ENCODE measurements around the gene GATB.

DNA sequence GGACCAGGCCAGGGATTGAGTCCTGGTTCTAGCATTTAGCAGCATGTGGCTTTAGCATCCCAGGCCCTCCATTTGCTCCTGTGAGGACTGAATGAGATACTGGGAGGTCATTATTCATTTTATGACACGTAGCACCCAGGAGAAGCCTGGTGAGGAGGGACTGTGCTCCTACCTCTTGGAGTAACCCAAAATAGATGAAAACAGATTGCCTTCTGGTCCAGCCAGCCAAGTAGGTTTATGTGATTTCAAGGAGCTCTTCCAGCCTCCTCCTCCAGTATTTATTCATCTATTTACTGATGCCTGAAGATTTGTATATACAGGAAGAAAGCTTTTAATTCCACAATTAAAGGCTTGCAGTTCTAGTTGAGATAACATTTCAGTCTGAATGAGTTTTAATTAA is 109.3 kb downstream of the GATB start:
- TF ChIP-seq, protein P1, sequence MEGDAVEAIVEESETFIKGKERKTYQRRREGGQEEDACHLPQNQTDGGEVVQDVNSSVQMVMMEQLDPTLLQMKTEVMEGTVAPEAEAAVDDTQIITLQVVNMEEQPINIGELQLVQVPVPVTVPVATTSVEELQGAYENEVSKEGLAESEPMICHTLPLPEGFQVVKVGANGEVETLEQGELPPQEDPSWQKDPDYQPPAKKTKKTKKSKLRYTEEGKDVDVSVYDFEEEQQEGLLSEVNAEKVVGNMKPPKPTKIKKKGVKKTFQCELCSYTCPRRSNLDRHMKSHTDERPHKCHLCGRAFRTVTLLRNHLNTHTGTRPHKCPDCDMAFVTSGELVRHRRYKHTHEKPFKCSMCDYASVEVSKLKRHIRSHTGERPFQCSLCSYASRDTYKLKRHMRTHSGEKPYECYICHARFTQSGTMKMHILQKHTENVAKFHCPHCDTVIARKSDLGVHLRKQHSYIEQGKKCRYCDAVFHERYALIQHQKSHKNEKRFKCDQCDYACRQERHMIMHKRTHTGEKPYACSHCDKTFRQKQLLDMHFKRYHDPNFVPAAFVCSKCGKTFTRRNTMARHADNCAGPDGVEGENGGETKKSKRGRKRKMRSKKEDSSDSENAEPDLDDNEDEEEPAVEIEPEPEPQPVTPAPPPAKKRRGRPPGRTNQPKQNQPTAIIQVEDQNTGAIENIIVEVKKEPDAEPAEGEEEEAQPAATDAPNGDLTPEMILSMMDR (conservative IDR thresholded peaks at IDR 0.05) = no peak
- TF ChIP-seq ZFX (IDR thresholded peaks at IDR 0.05) = no peak

Measured in C4-2B (cell line).